ENCODE data around the gene RPL29. TPM values are rescaled to one million over a fixed set of nuclear protein-coding genes. Genes with fewer than 3 reads are reported as not detected.

The RPL29 gene
- total RNA-seq, 4 donors from 2014 or later: 1,723 to 2,189 (median 1,972) TPM

DNA sequence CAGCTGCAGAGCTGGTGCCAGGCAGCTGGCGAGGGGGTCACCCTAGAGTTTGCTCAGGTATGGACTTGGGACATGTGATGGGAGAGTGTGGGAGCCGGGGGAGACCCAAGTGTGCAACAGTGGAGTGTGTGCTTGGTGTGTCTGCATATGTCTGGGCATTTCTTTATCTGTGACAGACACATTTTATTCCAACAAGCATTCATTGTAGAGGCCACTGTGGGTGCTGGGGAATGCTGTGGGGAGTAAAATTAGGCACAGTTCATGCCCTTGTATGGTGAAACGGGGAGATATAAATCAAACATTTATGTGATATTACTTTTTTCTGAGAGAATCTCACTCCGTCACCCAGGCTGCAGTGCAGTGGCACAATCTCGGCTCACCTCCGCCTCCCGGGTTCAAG lies 8.1 kb downstream of the RPL29 start:
- DNase-seq (ENCODE audit: low spot score): no peak
- TF ChIP-seq, protein P1, sequence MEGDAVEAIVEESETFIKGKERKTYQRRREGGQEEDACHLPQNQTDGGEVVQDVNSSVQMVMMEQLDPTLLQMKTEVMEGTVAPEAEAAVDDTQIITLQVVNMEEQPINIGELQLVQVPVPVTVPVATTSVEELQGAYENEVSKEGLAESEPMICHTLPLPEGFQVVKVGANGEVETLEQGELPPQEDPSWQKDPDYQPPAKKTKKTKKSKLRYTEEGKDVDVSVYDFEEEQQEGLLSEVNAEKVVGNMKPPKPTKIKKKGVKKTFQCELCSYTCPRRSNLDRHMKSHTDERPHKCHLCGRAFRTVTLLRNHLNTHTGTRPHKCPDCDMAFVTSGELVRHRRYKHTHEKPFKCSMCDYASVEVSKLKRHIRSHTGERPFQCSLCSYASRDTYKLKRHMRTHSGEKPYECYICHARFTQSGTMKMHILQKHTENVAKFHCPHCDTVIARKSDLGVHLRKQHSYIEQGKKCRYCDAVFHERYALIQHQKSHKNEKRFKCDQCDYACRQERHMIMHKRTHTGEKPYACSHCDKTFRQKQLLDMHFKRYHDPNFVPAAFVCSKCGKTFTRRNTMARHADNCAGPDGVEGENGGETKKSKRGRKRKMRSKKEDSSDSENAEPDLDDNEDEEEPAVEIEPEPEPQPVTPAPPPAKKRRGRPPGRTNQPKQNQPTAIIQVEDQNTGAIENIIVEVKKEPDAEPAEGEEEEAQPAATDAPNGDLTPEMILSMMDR (IDR thresholded peaks at IDR 0.05): no peak
- ATAC-seq (ENCODE audit: low FRiP score): no peak

- no peak for ATAC-seq (ENCODE audit: low FRiP score)
- DNase-seq (ENCODE audit: low spot score): no peak
- TF ChIP-seq, protein P1 (IDR thresholded peaks at IDR 0.05): no peak
These were observed 9.4 kb downstream of the RPL29 start for GRCh38 chr3:51986010-51986947.

GRCh38 chr3:51985063-51985462 lies 10.6 kb downstream of the RPL29 start:
- DNase-seq (ENCODE audit: low spot score) (no peak), ATAC-seq (ENCODE audit: low FRiP score) (no peak)

DNA sequence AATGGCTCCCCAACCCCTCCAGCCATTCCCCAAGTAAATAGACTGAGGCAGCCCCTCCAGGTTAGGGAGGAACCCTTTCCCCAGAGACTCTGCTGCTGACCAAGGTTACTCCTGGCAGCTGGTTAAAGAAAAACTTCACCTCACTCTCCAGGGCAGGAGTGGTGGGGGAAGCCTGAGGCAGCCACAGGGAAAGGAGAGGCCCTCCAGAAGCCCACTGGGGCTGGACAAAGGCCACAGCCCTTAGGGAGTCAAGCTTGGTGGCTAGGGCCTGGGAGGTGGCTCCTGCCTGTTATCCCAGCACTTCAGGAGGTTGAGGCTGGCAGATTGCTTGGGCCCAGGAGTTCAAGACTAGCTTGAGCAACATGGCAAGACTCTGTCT lies 11.4 kb downstream of the RPL29 start:
- DNase-seq (ENCODE audit: low spot score) (no peak), ATAC-seq (ENCODE audit: low FRiP score) (no peak)
- TF ChIP-seq, protein P1 (IDR thresholded peaks at IDR 0.05): no peak

More at GRCh38 chr3:51985063-51985462, 10.6 kb downstream of the RPL29 start:
- TF ChIP-seq, protein P1 (IDR thresholded peaks at IDR 0.05): no peak

GRCh38 chr3:51983578-51984268 lies 12.0 kb downstream of the RPL29 start:
- DNase-seq (ENCODE audit: low spot score): no peak
- ATAC-seq (ENCODE audit: low FRiP score): no peak
- TF ChIP-seq, protein P1 (IDR thresholded peaks at IDR 0.05): no peak

DNA sequence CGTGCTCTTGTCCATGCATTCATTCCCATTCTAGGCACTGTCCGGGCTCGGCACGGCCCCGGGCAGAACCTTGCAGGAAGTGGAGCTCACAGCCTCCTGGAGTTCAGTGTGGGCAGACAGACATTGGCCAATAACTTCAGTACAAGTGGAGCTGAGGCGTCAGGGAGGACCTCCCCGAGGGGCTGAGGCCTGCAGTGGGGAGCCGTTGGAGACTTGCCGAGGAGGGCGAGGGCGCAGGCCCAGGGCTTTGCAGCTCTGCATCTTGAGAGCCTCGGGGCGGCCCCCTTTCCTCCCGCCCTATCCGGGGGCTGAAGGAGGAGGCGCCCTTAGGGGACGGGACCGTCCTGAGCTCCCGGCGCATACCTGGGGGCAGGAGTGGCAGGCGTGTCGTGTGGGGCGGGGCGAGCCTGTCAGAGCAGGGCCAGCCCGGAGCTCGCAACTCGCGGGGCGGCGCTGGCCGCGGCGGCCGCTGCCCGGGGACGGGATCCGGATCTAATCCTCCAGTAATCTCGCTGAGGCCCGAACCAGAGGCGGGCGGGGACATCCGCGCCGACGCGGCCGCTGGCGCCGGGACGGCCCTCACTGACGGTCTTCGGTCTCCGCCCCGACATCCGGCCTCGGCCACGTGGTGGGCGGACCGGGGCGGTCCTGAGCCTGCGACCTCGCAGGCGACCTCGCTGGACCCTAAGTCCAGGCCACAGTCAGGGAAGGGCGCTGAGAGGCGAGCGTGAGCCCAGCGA lies 12.7 kb downstream of the RPL29 start, which contains the start of gene ACY1:
TSS of gene ACY1 (plus strand) at position 698 of the 740 bp plus-strand sequence. CDS start 530 bp downstream, outside the sequence.
- DNase-seq (ENCODE audit: low spot score) (peak; percentile 41), ATAC-seq (ENCODE audit: low FRiP score) (peak; percentile 83)
- TF ChIP-seq, protein P1 (IDR thresholded peaks at IDR 0.05): no peak
